Lung microvascular endothelial cell (primary cell): Measurements from ENCODE around the gene ACOX3. TPM values are rescaled to one million over a fixed set of nuclear protein-coding genes. Genes with fewer than 3 reads are reported as not detected.
"Not testable (repeated sequence)": the region's sequence is repeated elsewhere in the genome, so short reads cannot be mapped to it uniquely, and the experiment has no call there.

Source experiments
- DNase-seq, 2 donors: peaks; one replicate each; pipeline versions ENCODE4 v3.0.0 to v3.0.0-alpha.2; 2010; ENCODE audit warnings: low read depth in 2 of 2
- total RNA-seq: library from RNA; depleted of rRNA; stranded (reverse); fragments of >200 nt; gene quantifications from 2 replicates; pipeline ENCODE4 v1.2.1, GENCODE V29; 2014

Gene ACOX3
- total RNA-seq, 1 donor from 2014 or later: 22.6 TPM

- no peak for DNase-seq
Observed at GRCh38 chr4:8388528-8388870, 52.0 kb downstream of the ACOX3 start.

- DNase-seq: no peak
Observed at GRCh38 chr4:8387615-8388527, 52.7 kb downstream of the ACOX3 start.

- no peak for DNase-seq
Observed at GRCh38 chr4:8387194-8387593, 53.3 kb downstream of the ACOX3 start.

- no peak for DNase-seq
Observed at GRCh38 chr4:8386731-8387130, 53.8 kb downstream of the ACOX3 start.

GRCh38 chr4:8386131-8386530 is 54.4 kb downstream of the ACOX3 start:
- not testable (repeated sequence) for DNase-seq

GRCh38 chr4:8385611-8386010 is 54.9 kb downstream of the ACOX3 start:
- no peak for DNase-seq

GRCh38 chr4:8385106-8385505 is 55.4 kb downstream of the ACOX3 start:
- no peak for DNase-seq

GRCh38 chr4:8384397-8385060 is 56.0 kb downstream of the ACOX3 start:
- DNase-seq: no peak

GRCh38 chr4:8383451-8384160 is 56.9 kb downstream of the ACOX3 start:
- no peak for DNase-seq

- DNase-seq: no peak
Observed at GRCh38 chr4:8383016-8383415, 57.5 kb downstream of the ACOX3 start.

GRCh38 chr4:8381814-8382581 is 58.5 kb downstream of the ACOX3 start:
- DNase-seq: no peak

GRCh38 chr4:8380511-8381415 is 59.8 kb downstream of the ACOX3 start:
- DNase-seq: no peak

- DNase-seq: no peak
Observed at GRCh38 chr4:8379771-8380170, 60.8 kb downstream of the ACOX3 start.

GRCh38 chr4:8379281-8379680 is 61.2 kb downstream of the ACOX3 start:
- DNase-seq: no peak

- no peak for DNase-seq
Observed at GRCh38 chr4:8378776-8379175, 61.7 kb downstream of the ACOX3 start.

- no peak for DNase-seq
Observed at GRCh38 chr4:8378101-8378724, 62.3 kb downstream of the ACOX3 start.

- no peak for DNase-seq
Observed at GRCh38 chr4:8377103-8378075, 63.1 kb downstream of the ACOX3 start.

GRCh38 chr4:8376361-8377102 is 64.0 kb downstream of the ACOX3 start:
- DNase-seq: no peak
